Upper lobe of left lung (tissue), 6 donors: ENCODE data around the gene OXCT1. TPM values are rescaled to one million over a fixed set of nuclear protein-coding genes. Genes with fewer than 3 reads are reported as not detected.

Source experiments
- ATAC-seq, 2 donors: fragments of 200-7000 bp; cut with Tn5 transposase; one replicate each; pipeline ENCODE4 v1.9.1; 2022; ENCODE audit warnings: mild to moderate bottlenecking in 2 of 2, moderate library complexity in 2 of 2; ENCODE audit not compliant: low FRiP score in 2 of 2
- DNase-seq, 2 donors: peaks; one replicate each; pipeline ENCODE4 v3.0.0-alpha.2; 2019 to 2020
- H3K27ac ChIP-seq, 4 donors: fragments of 200-600 bp; sonication (generic); one replicate each; pipeline ENCODE4 v1.5.1; 2016 to 2019
- H3K27me3 ChIP-seq, 4 donors: fragments of 200-600 bp; sonication (generic); one replicate each; pipeline ENCODE4 v1.5.1; 2017 to 2019
- H3K36me3 ChIP-seq, 4 donors: fragments of 200-600 bp; sonication (generic); one replicate each; pipeline ENCODE4 v1.5.1; 2016 to 2019
- H3K4me1 ChIP-seq, 4 donors: fragments of 200-600 bp; sonication (generic); one replicate each; pipeline ENCODE4 v1.5.1; 2018 to 2019
- H3K4me3 ChIP-seq, 4 donors: fragments of 200-600 bp; sonication (generic); one replicate each; pipeline ENCODE4 v1.5.1; 2017 to 2019; ENCODE audit warnings: mild to moderate bottlenecking in 2 of 4, moderate library complexity in 1 of 4
- H3K9me3 ChIP-seq, 4 donors: fragments of 200-600 bp; sonication (generic); one replicate each; pipeline ENCODE4 v1.5.1; 2018 to 2019
- CTCF ChIP-seq, 6 experiments: fragments of 450-650 bp in 4 of 6; fragments of 200-600 bp in 2 of 6; sonication (generic) in 2 of 6; IDR thresholded peaks; one replicate each; pipeline ENCODE4 v1.5.1; 2016 to 2019; ENCODE audit warnings: antibody characterized with exemption in 6 of 6
- EP300 ChIP-seq, 4 donors: sonication (generic); formaldehyde crosslinking; IDR thresholded peaks; one replicate each; pipeline ENCODE4 v1.5.1; 2017; ENCODE audit warnings: antibody characterized with exemption in 4 of 4, control low read depth in 2 of 4
- POLR2A ChIP-seq, 4 donors: fragments of 450-650 bp; IDR thresholded peaks; one replicate each; pipeline ENCODE4 v1.5.1; 2016 to 2017; ENCODE audit warnings: antibody characterized with exemption in 4 of 4, mild to moderate bottlenecking in 2 of 4
- POLR2AphosphoS5 ChIP-seq, 2 donors: sonication (generic); formaldehyde crosslinking; IDR thresholded peaks; one replicate each; pipeline ENCODE4 v1.5.1; 2017; ENCODE audit warnings: antibody characterized with exemption in 2 of 2
- WGBS, 2 donors: methylation state at CpG; one replicate each; pipeline ENCODE4 v1.1.5; 2017 to 2018; 5-methylcytosine and 5-hydroxymethylcytosine counted together
- total RNA-seq, 6 donors: library from RNA; depleted of rRNA in 4 of 6; stranded (reverse); fragments of >200 nt in 4 of 6; gene quantifications; one replicate each; pipeline versions ENCODE4 v1.1.0 to v1.2.1, GENCODE V29; 2016 to 2021
- donor health status: DM: no; HTN: no; CAD: no; lungs with moderate emphysema.
- donor health status: DM: no; HTN: yes; CAD: no; lungs with severe emphysema.

Gene OXCT1
- total RNA-seq, 6 donors from 2014 or later: 6.4 to 16.3 (median 12.1) TPM

GRCh38 chr5:41785061-41785460 lies 85.2 kb downstream of the OXCT1 start:
- DNase-seq: no peak
- peaks cover 0 to 9% (median 2%) of the 10 kb centered on the region in 4 donors for H3K4me1 ChIP-seq
- TF ChIP-seq CTCF (IDR thresholded peaks at IDR 0.05): no peak
- TF ChIP-seq POLR2A (IDR thresholded peaks at IDR 0.05): no peak
- no peak for TF ChIP-seq EP300 (IDR thresholded peaks at IDR 0.05)
- TF ChIP-seq POLR2AphosphoS5 (IDR thresholded peaks at IDR 0.05): no peak
- H3K27ac ChIP-seq: no peak overlapping the region
- ATAC-seq: no peak
- no peaks in the 10 kb centered on the region for H3K36me3 ChIP-seq
- no peak overlapping the region for H3K4me3 ChIP-seq
- H3K27me3 ChIP-seq: no peaks in the 10 kb centered on the region
- no peaks in the 10 kb centered on the region for H3K9me3 ChIP-seq

GRCh38 chr5:41778410-41778809 lies 91.8 kb downstream of the OXCT1 start:
- TF ChIP-seq POLR2AphosphoS5 (IDR thresholded peaks at IDR 0.05) (no peak), CTCF (IDR thresholded peaks at IDR 0.05) (no peak), EP300 (IDR thresholded peaks at IDR 0.05) (no peak), POLR2A (IDR thresholded peaks at IDR 0.05) (no peak)
- no peak for DNase-seq
- H3K9me3 ChIP-seq: no peaks in the 10 kb centered on the region
- H3K27ac ChIP-seq: no peak overlapping the region
- no peak overlapping the region for H3K4me3 ChIP-seq
- 95 to 98% methylated on average over 3 of the region's 3 CpGs for whole genome bisulfite sequencing, 2 donors
- no peaks in the 10 kb centered on the region for H3K4me1 ChIP-seq
- no peaks in the 10 kb centered on the region for H3K36me3 ChIP-seq
- no peaks in the 10 kb centered on the region for H3K27me3 ChIP-seq
- ATAC-seq: no peak

- no peaks in the 10 kb centered on the region for H3K4me1 ChIP-seq
- H3K27ac ChIP-seq: no peak overlapping the region
- TF ChIP-seq POLR2AphosphoS5 (IDR thresholded peaks at IDR 0.05) (no peak), CTCF (IDR thresholded peaks at IDR 0.05) (no peak), EP300 (IDR thresholded peaks at IDR 0.05) (no peak), POLR2A (IDR thresholded peaks at IDR 0.05) (no peak)
- no peaks in the 10 kb centered on the region for H3K27me3 ChIP-seq
- DNase-seq (no peak), ATAC-seq (no peak)
- no peak overlapping the region for H3K4me3 ChIP-seq
- 86 to 89% methylated on average over 2 of the region's 2 CpGs for WGBS, 2 donors
- no peaks in the 10 kb centered on the region for H3K9me3 ChIP-seq
- H3K36me3 ChIP-seq: no peaks in the 10 kb centered on the region
Measured at GRCh38 chr5:41776435-41776834, 93.8 kb downstream of the OXCT1 start.

- ATAC-seq (no peak), DNase-seq (no peak)
- no peak for TF ChIP-seq POLR2AphosphoS5 (IDR thresholded peaks at IDR 0.05)
- TF ChIP-seq EP300 (IDR thresholded peaks at IDR 0.05): no peak
- TF ChIP-seq CTCF (IDR thresholded peaks at IDR 0.05): no peak
- no peak for TF ChIP-seq POLR2A (IDR thresholded peaks at IDR 0.05)
- Histone ChIP-seq H3K9me3 (no peaks in the 10 kb centered on the region), H3K27ac (no peak overlapping the region), H3K27me3 (no peaks in the 10 kb centered on the region), H3K4me3 (no peak overlapping the region), H3K4me1 (no peaks in the 10 kb centered on the region), H3K36me3 (no peaks in the 10 kb centered on the region)
- WGBS, 2 donors: 92 to 96% methylated on average over 1 of the region's 1 CpG
Measured at GRCh38 chr5:41773799-41774198, 96.4 kb downstream of the OXCT1 start.

GRCh38 chr5:41772785-41773442 lies 97.3 kb downstream of the OXCT1 start:
- H3K27me3 ChIP-seq: no peaks in the 10 kb centered on the region
- no peak for ATAC-seq
- H3K4me1 ChIP-seq: no peaks in the 10 kb centered on the region
- no peak overlapping the region for H3K27ac ChIP-seq
- no peak overlapping the region for H3K4me3 ChIP-seq
- no peak for DNase-seq
- no peak for TF ChIP-seq CTCF (IDR thresholded peaks at IDR 0.05)
- WGBS, 2 donors: 88 to 91% methylated on average over 4 of the region's 4 CpGs
- no peaks in the 10 kb centered on the region for H3K9me3 ChIP-seq
- H3K36me3 ChIP-seq: no peaks in the 10 kb centered on the region
